ENCODE measurements around the gene RPS6KB2. TPM values are rescaled to one million over a fixed set of nuclear protein-coding genes. Genes with fewer than 3 reads are reported as not detected.
"Not testable (repeated sequence)": the region's sequence is repeated elsewhere in the genome, so short reads cannot be mapped to it uniquely, and the experiment has no call there.

The RPS6KB2 gene
- total RNA-seq, 4 donors from 2014 or later = 25.6 to 45.0 (median 30.7) TPM

DNA sequence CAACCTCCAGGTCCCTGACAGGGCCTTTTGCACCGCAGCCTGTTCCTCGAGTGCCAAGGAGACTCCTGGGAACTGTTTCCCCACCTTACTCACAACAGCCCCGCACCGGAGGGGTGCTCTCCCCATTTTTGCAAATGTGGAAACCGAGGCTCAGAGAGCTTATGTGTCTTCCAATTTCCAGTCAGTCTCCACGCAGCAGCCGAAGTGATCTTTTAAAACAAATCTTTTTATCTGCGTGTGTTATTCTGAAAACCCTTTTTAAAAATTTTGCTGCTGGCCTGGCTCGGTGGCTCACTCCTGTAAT, 41.2 kb downstream of the RPS6KB2 start:
- no peak for TF ChIP-seq CTCF (IDR thresholded peaks at IDR 0.05)
- TF ChIP-seq POLR2A (IDR thresholded peaks at IDR 0.05) = no peak
- Histone ChIP-seq H3K4me1 (peaks cover 0 to 6% of the 10 kb centered on the region in 2 donors), H3K27me3 (no peaks in the 10 kb centered on the region), H3K9me3 (no peaks in the 10 kb centered on the region), H3K36me3 (no peaks in the 10 kb centered on the region), H3K27ac (peak overlapping the region; percentile 91 to 92), H3K4me3 (peak overlapping the region; percentile 77 to 87)
- intact Hi-C loops (cut with DNase I; ENCODE audit: low total_unique reads) = no loop called here
- no peak for DNase-seq

DNA sequence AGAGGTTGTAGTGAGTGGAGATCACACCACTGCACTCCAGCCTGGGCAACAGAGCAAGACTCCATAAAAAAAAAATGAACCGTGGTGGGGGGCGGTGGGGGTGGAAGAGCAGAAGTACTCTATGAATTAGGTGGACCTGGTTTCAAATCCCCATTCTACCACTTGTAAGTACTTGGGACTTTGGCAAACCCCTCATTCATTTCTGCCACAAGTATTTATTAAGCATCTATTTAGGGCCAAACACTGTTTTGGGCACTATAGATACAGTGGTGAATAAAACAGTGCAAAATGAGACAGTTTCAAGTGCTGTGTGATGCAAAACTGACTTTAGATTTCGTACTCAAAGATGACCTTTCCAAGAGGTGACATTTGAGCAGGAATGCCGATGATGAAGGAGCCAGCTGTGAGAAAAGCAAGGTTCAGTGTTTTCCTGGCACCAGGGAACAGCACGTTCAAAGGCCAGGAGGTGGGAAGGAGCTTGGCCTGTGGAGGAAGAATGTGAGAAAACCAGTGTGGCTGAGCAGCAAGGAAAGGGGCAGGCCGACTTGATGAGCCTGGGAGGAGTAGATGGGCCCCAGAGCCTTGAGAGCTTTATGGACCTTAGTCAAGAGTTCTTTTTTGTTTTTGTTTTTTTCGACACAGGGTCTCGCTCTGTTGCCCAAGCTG, 42.2 kb downstream of the RPS6KB2 start:
- no peaks in the 10 kb centered on the region for H3K27me3 ChIP-seq
- peaks cover 0 to 6% of the 10 kb centered on the region in 2 donors for H3K4me1 ChIP-seq
- no peaks in the 10 kb centered on the region for H3K36me3 ChIP-seq
- no peak for TF ChIP-seq CTCF (IDR thresholded peaks at IDR 0.05)
- no peak for TF ChIP-seq POLR2A (IDR thresholded peaks at IDR 0.05)
- no peak overlapping the region for H3K4me3 ChIP-seq
- H3K9me3 ChIP-seq = no peaks in the 10 kb centered on the region
- no peak overlapping the region for H3K27ac ChIP-seq
- no peak for DNase-seq
- intact Hi-C loops (cut with DNase I; ENCODE audit: low total_unique reads) = no loop called here

DNA sequence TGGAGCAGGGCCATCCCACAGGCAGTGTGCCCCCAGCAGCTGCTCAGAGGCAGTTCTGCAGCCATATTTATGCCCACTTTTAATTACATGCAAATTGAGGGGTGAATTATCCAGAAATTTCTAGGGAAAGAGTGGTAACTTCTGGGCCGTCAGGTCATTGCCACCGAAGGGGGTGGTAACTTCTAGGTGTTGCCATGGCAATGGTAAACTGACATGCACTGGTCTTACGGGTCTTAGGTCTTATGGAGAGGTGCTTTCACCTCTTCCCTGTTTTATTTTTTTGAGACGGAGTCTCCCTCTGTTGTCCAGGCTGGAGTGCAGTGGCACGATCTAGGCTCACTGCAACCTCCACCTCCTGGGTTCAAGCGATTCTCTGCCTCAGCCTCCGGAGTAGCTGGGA, 44.6 kb downstream of the RPS6KB2 start:
- Histone ChIP-seq H3K27ac (no peak overlapping the region), H3K36me3 (no peaks in the 10 kb centered on the region), H3K27me3 (no peaks in the 10 kb centered on the region), H3K4me3 (no peak overlapping the region), H3K9me3 (no peaks in the 10 kb centered on the region), H3K4me1 (peaks cover 0 to 6% of the 10 kb centered on the region in 2 donors)
- intact Hi-C loops (cut with DNase I; ENCODE audit: low total_unique reads) = no loop called here
- DNase-seq = no peak
- TF ChIP-seq POLR2A (IDR thresholded peaks at IDR 0.05) = no peak
- no peak for TF ChIP-seq CTCF (IDR thresholded peaks at IDR 0.05)

GRCh38 chr11:67476692-67477091, 48.4 kb downstream of the RPS6KB2 start:
- intact Hi-C loops (cut with DNase I; ENCODE audit: low total_unique reads); H3K36me3 ChIP-seq; H3K27ac ChIP-seq; H3K27me3 ChIP-seq; DNase-seq; H3K4me3 ChIP-seq; H3K9me3 ChIP-seq; H3K4me1 ChIP-seq: not testable (repeated sequence)

DNA sequence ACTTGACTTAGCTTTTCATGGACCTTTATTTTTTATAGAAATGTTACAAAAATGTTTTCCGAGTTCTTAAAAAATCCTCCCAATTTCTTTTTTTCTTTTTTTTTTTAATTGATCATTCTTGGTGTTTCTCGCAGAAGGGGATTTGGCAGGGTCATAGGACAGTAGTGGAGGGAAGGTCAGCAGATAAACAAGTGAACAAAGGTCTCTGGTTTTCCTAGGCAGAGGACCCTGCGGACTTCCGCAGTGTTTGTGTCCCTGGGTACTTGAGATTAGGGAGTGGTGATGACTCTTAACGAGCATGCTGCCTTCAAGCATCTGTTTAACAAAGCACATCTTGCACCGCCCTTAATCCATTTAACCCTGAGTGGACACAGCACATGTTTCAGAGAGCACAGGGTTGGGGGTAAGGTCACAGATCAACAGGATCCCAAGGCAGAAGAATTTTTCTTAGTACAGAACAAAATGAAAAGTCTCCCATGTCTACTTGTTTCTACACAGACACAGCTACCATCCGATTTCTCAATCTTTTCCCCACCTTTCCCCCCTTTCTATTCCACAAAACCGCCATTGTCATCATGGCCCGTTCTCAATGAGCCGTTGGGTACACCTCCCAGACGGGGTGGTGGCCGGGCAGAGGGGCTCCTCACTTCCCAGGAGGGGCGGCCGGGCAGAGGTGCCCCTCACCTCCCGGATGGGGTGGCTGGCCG, 49.2 kb downstream of the RPS6KB2 start:
- intact Hi-C loops (cut with DNase I; ENCODE audit: low total_unique reads); H3K36me3 ChIP-seq; H3K4me1 ChIP-seq; H3K4me3 ChIP-seq; DNase-seq; H3K27me3 ChIP-seq; H3K27ac ChIP-seq; H3K9me3 ChIP-seq: not testable (repeated sequence)

DNA sequence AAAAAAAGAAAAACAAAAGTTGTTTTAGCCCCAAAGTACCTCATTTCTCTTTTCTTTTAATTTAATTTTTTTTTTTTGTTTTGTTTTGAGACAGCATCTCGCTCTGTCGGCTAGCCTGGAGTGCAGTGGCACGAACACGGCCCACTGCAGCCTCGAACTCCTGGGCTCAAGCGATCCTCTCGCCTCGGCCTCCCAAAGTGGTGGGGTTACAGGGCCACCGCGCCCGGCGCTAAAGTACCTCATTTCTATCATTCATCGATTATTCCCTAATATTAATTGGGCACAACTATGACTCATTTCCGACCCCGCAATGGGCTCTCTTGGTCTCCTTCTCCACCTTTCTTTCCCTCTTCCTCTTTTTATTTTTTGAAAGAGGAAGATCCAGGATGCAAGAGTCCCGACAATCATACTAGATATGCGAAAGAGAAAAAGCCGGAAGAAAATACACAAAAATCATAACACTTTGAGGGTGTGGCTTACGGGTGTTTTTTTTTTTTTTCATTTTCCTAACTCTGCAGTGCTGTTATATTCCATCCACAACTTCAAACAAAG, 54.1 kb downstream of the RPS6KB2 start:
- Histone ChIP-seq H3K4me3 (peak overlapping the region; percentile 48 to 65), H3K27me3 (no peaks in the 10 kb centered on the region), H3K4me1 (peaks cover 0 to 5% of the 10 kb centered on the region in 2 donors), H3K27ac (peak overlapping the region; percentile 86 to 94), H3K36me3 (no peaks in the 10 kb centered on the region), H3K9me3 (no peaks in the 10 kb centered on the region)
- TF ChIP-seq POLR2A (IDR thresholded peaks at IDR 0.05) (no peak), CTCF (IDR thresholded peaks at IDR 0.05) (no peak)
- intact Hi-C loops (cut with DNase I; ENCODE audit: low total_unique reads) = no loop called here
- DNase-seq = no peak

Data from uterus (tissue), 4 donors.